Skeletal muscle satellite cell (primary cell): Measurements from ENCODE around the gene AVEN.
"Not testable (repeated sequence)": the region's sequence is repeated elsewhere in the genome, so short reads cannot be mapped to it uniquely, and the experiment has no call there.

ENCODE experiments used
- H3K27me3 ChIP-seq: 2 replicates; pipeline ENCODE4 v1.7.0; 2013; ENCODE audit warnings: low read length; ENCODE audit not compliant: control insufficient read depth, insufficient read depth
- H3K36me3 ChIP-seq: 2 replicates; pipeline ENCODE4 v1.7.0; 2013; ENCODE audit warnings: mild to moderate bottlenecking, control low read depth, low read length; ENCODE audit not compliant: insufficient read depth
- H3K4me1 ChIP-seq: 2 replicates; pipeline ENCODE4 v1.7.0; 2013; ENCODE audit warnings: low read length; ENCODE audit not compliant: control insufficient read depth, insufficient read depth
- H3K4me2 ChIP-seq: 2 replicates; pipeline ENCODE4 v1.7.0; 2013; ENCODE audit warnings: mild to moderate bottlenecking, low read length
- H3K4me3 ChIP-seq: 2 replicates; pipeline ENCODE4 v1.7.0; 2013; ENCODE audit warnings: low read length
- H3K9ac ChIP-seq: 2 replicates; pipeline ENCODE4 v1.7.0; 2013; ENCODE audit warnings: mild to moderate bottlenecking, low read depth, low read length, moderate library complexity
- H3K9me3 ChIP-seq: replicated peaks from 2 replicates; pipeline ENCODE4 v1.7.0; 2013; ENCODE audit warnings: mild to moderate bottlenecking, control low read depth, low read length

Gene AVEN

GRCh38 chr15:34011481-34011880 is 27.5 kb downstream of the AVEN start:
- no peaks in the 10 kb centered on the region for H3K36me3 ChIP-seq
- H3K4me3 ChIP-seq = no peak overlapping the region
- H3K9ac ChIP-seq = peak overlapping the region; percentile 36
- no peaks in the 10 kb centered on the region for H3K27me3 ChIP-seq
- peaks cover 4% of the 10 kb centered on the region for H3K4me1 ChIP-seq
- no peaks in the 10 kb centered on the region for H3K9me3 ChIP-seq
- peak overlapping the region; percentile 55 for H3K4me2 ChIP-seq

DNA sequence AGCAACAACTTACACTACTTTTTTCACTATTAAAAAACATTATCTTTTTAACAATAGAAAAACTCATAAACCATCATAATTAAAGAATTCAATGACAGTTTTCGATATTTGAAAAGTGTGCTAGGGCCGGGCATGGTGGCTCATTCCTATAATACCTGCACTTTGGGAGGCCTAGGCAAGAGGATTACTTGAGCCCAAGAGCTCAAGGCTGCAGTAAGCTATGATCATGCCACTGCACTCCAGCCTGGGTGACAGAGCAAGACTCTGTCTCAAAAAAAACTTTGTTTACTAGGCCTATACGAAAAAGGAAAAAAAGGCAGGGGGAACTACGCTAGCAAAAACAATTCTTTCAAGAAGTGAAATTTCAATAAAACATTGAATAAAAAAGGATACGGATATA is 28.1 kb downstream of the AVEN start:
- H3K9me3 ChIP-seq = no peaks in the 10 kb centered on the region
- H3K4me1 ChIP-seq = peaks cover 4% of the 10 kb centered on the region
- no peaks in the 10 kb centered on the region for H3K27me3 ChIP-seq
- H3K4me2 ChIP-seq = no peak overlapping the region
- H3K36me3 ChIP-seq = no peaks in the 10 kb centered on the region
- H3K4me3 ChIP-seq = no peak overlapping the region
- H3K9ac ChIP-seq = no peak overlapping the region

GRCh38 chr15:34009656-34010055 is 29.3 kb downstream of the AVEN start:
- no peaks in the 10 kb centered on the region for H3K27me3 ChIP-seq
- no peak overlapping the region for H3K4me3 ChIP-seq
- no peaks in the 10 kb centered on the region for H3K9me3 ChIP-seq
- no peaks in the 10 kb centered on the region for H3K36me3 ChIP-seq
- no peak overlapping the region for H3K9ac ChIP-seq
- no peak overlapping the region for H3K4me2 ChIP-seq
- peaks cover 4% of the 10 kb centered on the region for H3K4me1 ChIP-seq

GRCh38 chr15:34006381-34006780 is 32.6 kb downstream of the AVEN start:
- Histone ChIP-seq H3K4me2 (no peak overlapping the region), H3K9ac (no peak overlapping the region), H3K9me3 (no peaks in the 10 kb centered on the region), H3K27me3 (no peaks in the 10 kb centered on the region), H3K36me3 (no peaks in the 10 kb centered on the region), H3K4me1 (peaks cover 13% of the 10 kb centered on the region), H3K4me3 (no peak overlapping the region)

GRCh38 chr15:34001536-34001935 is 37.5 kb downstream of the AVEN start:
- H3K36me3 ChIP-seq = no peaks in the 10 kb centered on the region
- H3K4me1 ChIP-seq = peaks cover 16% of the 10 kb centered on the region
- no peaks in the 10 kb centered on the region for H3K27me3 ChIP-seq
- H3K9me3 ChIP-seq = no peaks in the 10 kb centered on the region
- peak overlapping the region; percentile 52 for H3K9ac ChIP-seq
- H3K4me2 ChIP-seq = peak overlapping the region; percentile 52
- peak overlapping the region; percentile 33 for H3K4me3 ChIP-seq

- H3K4me1 ChIP-seq, H3K9ac ChIP-seq, H3K4me3 ChIP-seq, H3K36me3 ChIP-seq, H3K27me3 ChIP-seq, H3K9me3 ChIP-seq, H3K4me2 ChIP-seq: not testable (repeated sequence)
These were observed 43.3 kb downstream of the AVEN start for GRCh38 chr15:33995666-33996065.

DNA sequence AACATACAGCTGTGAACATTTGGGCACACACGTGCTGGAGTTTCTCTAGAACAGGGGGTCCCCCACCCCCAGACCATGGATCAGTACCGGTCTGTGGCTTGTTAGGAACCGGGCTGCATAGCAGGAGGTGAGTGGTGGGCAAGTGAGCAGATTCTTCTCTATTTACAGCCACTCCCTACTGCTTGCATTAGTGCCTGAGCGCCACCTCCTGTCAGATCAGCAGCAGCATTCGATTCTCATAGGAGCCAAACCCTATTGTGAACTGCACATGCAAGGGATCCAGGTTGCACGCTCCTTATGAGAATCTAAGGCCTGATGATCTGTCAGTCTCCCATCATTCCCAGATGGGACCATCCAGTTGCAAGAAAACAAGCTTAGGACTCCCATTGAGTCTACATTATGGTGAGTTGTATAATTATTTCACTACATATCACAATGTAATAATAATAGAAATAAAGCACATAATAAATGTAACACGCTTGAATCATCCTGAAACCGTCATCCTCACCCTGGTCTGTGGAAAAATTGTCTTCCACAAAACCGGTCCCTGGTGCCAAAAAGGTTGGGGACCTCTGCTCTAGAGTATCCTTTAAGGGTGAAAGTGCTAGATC is 44.9 kb downstream of the AVEN start:
- no peak overlapping the region for H3K4me2 ChIP-seq
- no peaks in the 10 kb centered on the region for H3K4me1 ChIP-seq
- no peaks in the 10 kb centered on the region for H3K9me3 ChIP-seq
- H3K9ac ChIP-seq = no peak overlapping the region
- no peaks in the 10 kb centered on the region for H3K27me3 ChIP-seq
- no peaks in the 10 kb centered on the region for H3K36me3 ChIP-seq
- H3K4me3 ChIP-seq = no peak overlapping the region

DNA sequence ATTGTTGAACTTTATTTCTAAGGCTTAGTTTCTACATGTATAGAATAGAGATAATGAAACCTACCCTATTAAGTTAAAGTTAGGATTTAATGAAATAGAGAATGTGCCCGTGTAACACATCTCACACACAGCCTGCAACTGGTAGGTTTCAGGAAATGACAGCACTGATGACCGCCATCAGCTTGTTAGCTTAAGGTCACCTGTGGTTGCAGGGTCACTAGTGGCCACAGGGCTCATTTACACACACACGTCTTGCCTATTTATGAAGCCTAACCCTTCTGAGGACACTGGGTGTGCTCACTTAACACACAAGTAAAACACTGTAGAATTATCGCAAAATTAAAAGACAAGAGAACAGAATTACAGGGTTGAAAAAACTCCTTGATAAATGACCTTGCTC is 50.6 kb downstream of the AVEN start:
- H3K9me3 ChIP-seq = no peaks in the 10 kb centered on the region
- no peak overlapping the region for H3K4me3 ChIP-seq
- H3K9ac ChIP-seq = no peak overlapping the region
- no peak overlapping the region for H3K4me2 ChIP-seq
- no peaks in the 10 kb centered on the region for H3K36me3 ChIP-seq
- H3K4me1 ChIP-seq = peaks cover 13% of the 10 kb centered on the region
- no peaks in the 10 kb centered on the region for H3K27me3 ChIP-seq

DNA sequence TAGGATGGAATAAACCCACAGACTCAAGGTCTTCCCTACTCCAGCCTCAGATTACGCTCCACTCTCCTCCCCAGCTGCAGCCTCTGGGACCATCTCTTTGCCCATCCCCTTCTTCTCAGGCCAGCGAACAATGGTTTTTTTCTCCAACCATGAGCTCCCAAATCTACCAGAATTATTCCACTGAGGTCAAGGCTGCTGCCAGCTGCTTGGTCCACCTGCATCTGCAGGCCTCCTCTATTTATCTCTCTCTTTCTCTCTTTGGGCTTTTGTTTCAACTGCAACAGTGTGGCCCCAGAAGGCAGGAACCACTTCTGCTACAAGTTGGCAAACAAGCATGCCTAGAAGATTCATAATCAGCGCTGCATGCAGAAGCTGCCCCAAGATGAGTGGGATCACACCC is 51.6 kb downstream of the AVEN start:
- no peak overlapping the region for H3K9ac ChIP-seq
- H3K36me3 ChIP-seq = no peaks in the 10 kb centered on the region
- H3K4me1 ChIP-seq = peaks cover 13% of the 10 kb centered on the region
- H3K4me2 ChIP-seq = no peak overlapping the region
- no peaks in the 10 kb centered on the region for H3K9me3 ChIP-seq
- H3K27me3 ChIP-seq = no peaks in the 10 kb centered on the region
- H3K4me3 ChIP-seq = no peak overlapping the region

DNA sequence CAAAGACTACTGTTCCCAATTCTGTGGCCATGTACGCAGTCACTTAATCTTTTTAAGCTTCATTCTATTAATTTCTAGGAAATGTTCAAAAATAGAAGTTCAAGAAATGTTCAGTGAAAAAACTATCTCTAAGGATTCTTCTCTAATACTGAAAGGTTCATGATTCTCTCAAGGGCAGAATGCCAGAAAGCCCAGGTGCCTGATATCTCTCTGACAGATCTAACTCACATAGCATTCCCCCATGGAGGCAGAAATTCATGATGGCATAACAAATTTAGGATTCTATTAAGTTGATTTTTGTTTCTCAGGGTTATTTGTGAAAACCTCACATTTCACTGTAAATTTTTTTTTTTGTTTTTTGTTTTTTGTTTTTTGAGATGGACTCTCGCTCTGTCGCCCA is 53.3 kb downstream of the AVEN start:
- Histone ChIP-seq H3K4me1 (peaks cover 13% of the 10 kb centered on the region), H3K4me3 (no peak overlapping the region), H3K4me2 (no peak overlapping the region), H3K9ac (no peak overlapping the region), H3K9me3 (no peaks in the 10 kb centered on the region), H3K36me3 (no peaks in the 10 kb centered on the region), H3K27me3 (no peaks in the 10 kb centered on the region)

- H3K4me3 ChIP-seq = no peak overlapping the region
- H3K4me1 ChIP-seq = peaks cover 13% of the 10 kb centered on the region
- no peaks in the 10 kb centered on the region for H3K9me3 ChIP-seq
- no peaks in the 10 kb centered on the region for H3K36me3 ChIP-seq
- no peak overlapping the region for H3K4me2 ChIP-seq
- no peaks in the 10 kb centered on the region for H3K27me3 ChIP-seq
- H3K9ac ChIP-seq = no peak overlapping the region
These were observed 53.7 kb downstream of the AVEN start for GRCh38 chr15:33985287-33985686.

DNA sequence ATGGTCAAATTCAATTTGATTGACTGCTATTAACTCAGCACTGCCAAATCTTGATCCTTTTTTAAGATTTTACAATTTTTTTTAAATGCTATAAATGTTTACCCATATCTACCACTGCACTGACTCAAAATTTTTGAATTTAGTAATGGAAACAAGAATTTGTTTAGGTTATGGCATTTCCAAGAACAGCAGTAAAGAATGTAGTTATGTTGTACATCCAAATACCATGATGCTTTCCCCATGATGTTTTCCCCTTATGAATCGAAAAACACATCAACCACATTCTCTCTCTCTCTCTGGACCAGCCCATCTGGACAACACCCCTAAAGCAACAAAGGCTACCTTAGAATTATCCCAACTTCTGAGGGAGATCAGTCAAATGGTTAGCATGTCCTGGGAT is 56.5 kb downstream of the AVEN start:
- Histone ChIP-seq H3K4me2 (no peak overlapping the region), H3K9me3 (no peaks in the 10 kb centered on the region), H3K36me3 (no peaks in the 10 kb centered on the region), H3K4me1 (peaks cover 7% of the 10 kb centered on the region), H3K4me3 (no peak overlapping the region), H3K27me3 (no peaks in the 10 kb centered on the region), H3K9ac (no peak overlapping the region)
